Measurements from ENCODE around the gene SND1.
A peak's percentile ranks its signal among the peaks of the same experiment; 100 is the strongest.

Gene SND1

DNA sequence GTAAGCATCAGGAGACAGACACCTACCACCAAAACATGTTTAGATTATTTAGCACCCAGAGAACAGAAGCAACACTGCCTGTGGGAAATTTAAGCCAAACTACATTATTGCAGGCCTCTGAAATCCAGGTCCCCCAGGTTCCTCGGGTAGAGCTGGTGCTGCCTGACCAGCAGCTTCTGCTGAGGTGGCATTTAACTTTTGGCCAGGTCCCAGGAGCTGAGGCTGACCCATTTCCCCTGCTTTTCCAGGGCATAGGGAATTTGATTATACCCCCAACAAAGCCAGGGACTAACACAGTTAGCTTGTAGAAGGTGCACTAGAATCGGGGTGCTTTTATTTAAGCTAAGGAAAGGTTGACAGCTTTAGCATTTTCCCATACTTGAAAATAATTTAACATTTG, 374.6 kb downstream of the SND1 start:
- Histone ChIP-seq H3K27ac (replicated peaks) (no peak overlapping the region), H3K27me3 (ENCODE audit: insufficient read depth, poor library complexity, severe bottlenecking) (no peaks in the 10 kb centered on the region), H3K4me3 (replicated peaks; ENCODE audit: insufficient read depth, low read length) (no peak overlapping the region)
- DNase-seq (ENCODE audit: low read depth in 1 of 2, low spot score in 1 of 2): no peak
- TF ChIP-seq GABPA (IDR thresholded peaks at IDR 0.05; ENCODE audit: low read depth) (no peak), SPI1 (IDR thresholded peaks at IDR 0.05; ENCODE audit: borderline replicate concordance, low read depth) (no peak), POLR2AphosphoS5 (IDR thresholded peaks at IDR 0.05; ENCODE audit: low read depth) (no peak)
- TF ChIP-seq, protein P1, sequence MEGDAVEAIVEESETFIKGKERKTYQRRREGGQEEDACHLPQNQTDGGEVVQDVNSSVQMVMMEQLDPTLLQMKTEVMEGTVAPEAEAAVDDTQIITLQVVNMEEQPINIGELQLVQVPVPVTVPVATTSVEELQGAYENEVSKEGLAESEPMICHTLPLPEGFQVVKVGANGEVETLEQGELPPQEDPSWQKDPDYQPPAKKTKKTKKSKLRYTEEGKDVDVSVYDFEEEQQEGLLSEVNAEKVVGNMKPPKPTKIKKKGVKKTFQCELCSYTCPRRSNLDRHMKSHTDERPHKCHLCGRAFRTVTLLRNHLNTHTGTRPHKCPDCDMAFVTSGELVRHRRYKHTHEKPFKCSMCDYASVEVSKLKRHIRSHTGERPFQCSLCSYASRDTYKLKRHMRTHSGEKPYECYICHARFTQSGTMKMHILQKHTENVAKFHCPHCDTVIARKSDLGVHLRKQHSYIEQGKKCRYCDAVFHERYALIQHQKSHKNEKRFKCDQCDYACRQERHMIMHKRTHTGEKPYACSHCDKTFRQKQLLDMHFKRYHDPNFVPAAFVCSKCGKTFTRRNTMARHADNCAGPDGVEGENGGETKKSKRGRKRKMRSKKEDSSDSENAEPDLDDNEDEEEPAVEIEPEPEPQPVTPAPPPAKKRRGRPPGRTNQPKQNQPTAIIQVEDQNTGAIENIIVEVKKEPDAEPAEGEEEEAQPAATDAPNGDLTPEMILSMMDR (IDR thresholded peaks at IDR 0.05; ENCODE audit: insufficient read depth, low read length): no peak
- TF ChIP-seq, protein P2, sequence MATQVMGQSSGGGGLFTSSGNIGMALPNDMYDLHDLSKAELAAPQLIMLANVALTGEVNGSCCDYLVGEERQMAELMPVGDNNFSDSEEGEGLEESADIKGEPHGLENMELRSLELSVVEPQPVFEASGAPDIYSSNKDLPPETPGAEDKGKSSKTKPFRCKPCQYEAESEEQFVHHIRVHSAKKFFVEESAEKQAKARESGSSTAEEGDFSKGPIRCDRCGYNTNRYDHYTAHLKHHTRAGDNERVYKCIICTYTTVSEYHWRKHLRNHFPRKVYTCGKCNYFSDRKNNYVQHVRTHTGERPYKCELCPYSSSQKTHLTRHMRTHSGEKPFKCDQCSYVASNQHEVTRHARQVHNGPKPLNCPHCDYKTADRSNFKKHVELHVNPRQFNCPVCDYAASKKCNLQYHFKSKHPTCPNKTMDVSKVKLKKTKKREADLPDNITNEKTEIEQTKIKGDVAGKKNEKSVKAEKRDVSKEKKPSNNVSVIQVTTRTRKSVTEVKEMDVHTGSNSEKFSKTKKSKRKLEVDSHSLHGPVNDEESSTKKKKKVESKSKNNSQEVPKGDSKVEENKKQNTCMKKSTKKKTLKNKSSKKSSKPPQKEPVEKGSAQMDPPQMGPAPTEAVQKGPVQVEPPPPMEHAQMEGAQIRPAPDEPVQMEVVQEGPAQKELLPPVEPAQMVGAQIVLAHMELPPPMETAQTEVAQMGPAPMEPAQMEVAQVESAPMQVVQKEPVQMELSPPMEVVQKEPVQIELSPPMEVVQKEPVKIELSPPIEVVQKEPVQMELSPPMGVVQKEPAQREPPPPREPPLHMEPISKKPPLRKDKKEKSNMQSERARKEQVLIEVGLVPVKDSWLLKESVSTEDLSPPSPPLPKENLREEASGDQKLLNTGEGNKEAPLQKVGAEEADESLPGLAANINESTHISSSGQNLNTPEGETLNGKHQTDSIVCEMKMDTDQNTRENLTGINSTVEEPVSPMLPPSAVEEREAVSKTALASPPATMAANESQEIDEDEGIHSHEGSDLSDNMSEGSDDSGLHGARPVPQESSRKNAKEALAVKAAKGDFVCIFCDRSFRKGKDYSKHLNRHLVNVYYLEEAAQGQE (IDR thresholded peaks at IDR 0.05; ENCODE audit: insufficient replicate concordance, low read depth): no peak

DNA sequence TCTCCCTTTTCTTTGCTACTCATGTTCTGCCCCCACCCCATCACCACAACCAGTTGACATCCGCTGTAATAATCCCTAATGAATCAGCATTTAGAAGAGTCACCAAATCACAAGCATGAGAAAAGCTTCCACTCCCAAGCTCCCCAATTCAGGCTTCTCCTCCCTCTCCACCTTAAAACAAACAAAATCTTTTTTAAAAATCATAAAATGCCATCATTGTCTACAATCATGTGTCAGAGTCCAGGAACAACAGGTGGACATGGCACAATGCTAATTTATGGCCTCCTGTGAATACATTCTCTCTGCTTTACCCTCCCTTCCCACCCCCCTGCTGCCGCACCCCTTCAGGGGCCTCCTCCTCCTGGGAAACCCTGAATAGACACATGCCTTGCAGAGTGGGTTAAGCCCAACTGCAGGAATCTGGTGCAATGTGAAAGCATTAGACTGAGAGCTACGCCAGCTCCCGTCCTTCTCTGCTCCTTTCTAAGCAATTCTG, 375.5 kb downstream of the SND1 start:
- H3K27ac ChIP-seq (replicated peaks): no peak overlapping the region
- DNase-seq (ENCODE audit: low read depth in 1 of 2, low spot score in 1 of 2): no peak
- TF ChIP-seq SPI1 (IDR thresholded peaks at IDR 0.05; ENCODE audit: borderline replicate concordance, low read depth) (no peak), GABPA (IDR thresholded peaks at IDR 0.05; ENCODE audit: low read depth) (no peak)
- TF ChIP-seq, protein P1 (IDR thresholded peaks at IDR 0.05; ENCODE audit: insufficient read depth, low read length): no peak
- TF ChIP-seq, protein P2 (IDR thresholded peaks at IDR 0.05; ENCODE audit: insufficient replicate concordance, low read depth): no peak
- no peaks in the 10 kb centered on the region for H3K27me3 ChIP-seq (ENCODE audit: insufficient read depth, poor library complexity, severe bottlenecking)
- no peak overlapping the region for H3K4me3 ChIP-seq (replicated peaks; ENCODE audit: insufficient read depth, low read length)

DNA sequence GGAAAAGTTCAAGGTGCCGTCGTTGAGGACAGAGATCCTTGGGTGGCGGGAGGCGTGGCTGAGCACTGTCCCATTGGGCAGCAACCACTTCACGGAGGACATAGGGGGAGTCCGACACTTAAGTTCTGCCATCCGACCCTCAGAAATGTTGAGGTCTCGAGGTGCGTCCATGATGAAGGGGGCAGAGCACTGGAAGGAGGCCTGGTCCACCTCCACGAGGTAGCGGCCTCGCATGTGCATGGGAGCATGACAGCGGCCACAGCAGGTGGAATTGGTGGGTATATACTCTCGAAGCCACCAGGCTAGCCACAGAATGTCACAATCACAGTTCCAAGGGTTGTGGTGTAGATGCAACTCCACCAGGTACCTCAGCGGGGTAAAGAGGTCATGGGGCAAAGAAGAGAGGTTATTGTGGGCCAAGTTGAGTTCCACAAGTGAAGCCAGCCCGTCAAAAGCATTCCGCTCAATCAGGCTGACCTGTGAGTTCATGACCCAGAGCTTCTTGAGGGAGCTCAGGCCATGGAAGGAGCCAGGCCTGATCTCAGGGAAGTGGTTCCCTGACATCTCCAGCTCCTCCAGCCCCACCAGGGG, 377.5 kb downstream of the SND1 start:
- TF ChIP-seq POLR2AphosphoS5 (IDR thresholded peaks at IDR 0.05; ENCODE audit: low read depth) (no peak), GABPA (IDR thresholded peaks at IDR 0.05; ENCODE audit: low read depth) (no peak), SPI1 (IDR thresholded peaks at IDR 0.05; ENCODE audit: borderline replicate concordance, low read depth) (no peak)
- TF ChIP-seq, protein P2 (IDR thresholded peaks at IDR 0.05; ENCODE audit: insufficient replicate concordance, low read depth): no peak
- TF ChIP-seq, protein P1 (IDR thresholded peaks at IDR 0.05; ENCODE audit: insufficient read depth, low read length): no peak

More for the DNA sequence above, 377.5 kb downstream of the SND1 start:
- Histone ChIP-seq H3K27me3 (ENCODE audit: insufficient read depth, poor library complexity, severe bottlenecking) (no peaks in the 10 kb centered on the region), H3K27ac (replicated peaks) (no peak overlapping the region), H3K4me3 (replicated peaks; ENCODE audit: insufficient read depth, low read length) (no peak overlapping the region)
- peak in 1 of 2 experiments; percentile 46 for DNase-seq (ENCODE audit: low read depth in 1 of 2, low spot score in 1 of 2)

Data from HL-60 (cell line).